Left kidney (tissue), 2 donors: ENCODE measurements around the gene GDF15. TPM values are rescaled to one million over a fixed set of nuclear protein-coding genes. Genes with fewer than 3 reads are reported as not detected.

Experiments used
- DNase-seq: peaks from one replicate; pipeline ENCODE4 v3.0.0-alpha.2; 2013
- polyA plus RNA-seq: library from polyadenylated mRNA; unstranded; fragments of 120-200 nt; gene quantifications from one replicate; pipeline ENCODE4 v1.2.1, GENCODE V29; 2013; ENCODE audit not compliant: insufficient read length

GDF15 gene
- polyA plus RNA-seq, 1 donor: 4.2 TPM

DNA sequence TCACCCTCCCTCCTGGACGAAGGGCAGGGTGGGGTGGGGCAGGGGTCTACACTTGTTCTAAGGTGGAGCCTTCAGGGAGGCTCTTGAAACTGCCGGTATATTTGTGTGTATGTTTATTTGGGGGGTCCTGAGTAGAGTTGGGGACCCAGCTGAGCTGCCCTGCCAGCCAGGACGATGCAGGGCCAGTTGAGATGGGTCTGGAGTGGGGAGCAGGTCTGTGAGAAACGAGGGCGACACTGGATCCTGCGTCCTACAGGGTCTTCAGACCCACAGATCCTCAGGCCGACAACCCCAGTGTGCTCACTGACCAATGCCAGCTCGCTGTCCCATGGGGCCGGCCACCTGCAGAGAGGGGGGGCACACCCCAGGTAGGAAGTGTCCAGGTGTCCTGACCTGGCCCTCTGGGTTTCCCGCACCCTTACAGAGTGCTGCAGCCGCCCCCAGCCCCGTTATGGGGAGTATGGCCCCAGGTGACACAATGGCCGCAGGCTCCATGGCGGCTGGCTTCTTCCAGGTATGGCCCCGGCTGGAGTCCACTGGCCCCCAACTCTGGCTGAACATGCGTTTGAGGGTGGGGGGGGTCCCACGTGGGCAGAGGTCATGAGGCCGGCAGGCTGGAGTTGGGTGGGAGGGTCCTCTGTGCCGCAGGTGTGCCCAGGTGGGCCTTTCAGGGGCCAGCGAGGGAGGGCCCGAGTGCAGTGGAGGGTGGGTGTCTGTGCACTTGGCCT, 44.6 kb downstream of the GDF15 start:
- DNase-seq: no peak

DNA sequence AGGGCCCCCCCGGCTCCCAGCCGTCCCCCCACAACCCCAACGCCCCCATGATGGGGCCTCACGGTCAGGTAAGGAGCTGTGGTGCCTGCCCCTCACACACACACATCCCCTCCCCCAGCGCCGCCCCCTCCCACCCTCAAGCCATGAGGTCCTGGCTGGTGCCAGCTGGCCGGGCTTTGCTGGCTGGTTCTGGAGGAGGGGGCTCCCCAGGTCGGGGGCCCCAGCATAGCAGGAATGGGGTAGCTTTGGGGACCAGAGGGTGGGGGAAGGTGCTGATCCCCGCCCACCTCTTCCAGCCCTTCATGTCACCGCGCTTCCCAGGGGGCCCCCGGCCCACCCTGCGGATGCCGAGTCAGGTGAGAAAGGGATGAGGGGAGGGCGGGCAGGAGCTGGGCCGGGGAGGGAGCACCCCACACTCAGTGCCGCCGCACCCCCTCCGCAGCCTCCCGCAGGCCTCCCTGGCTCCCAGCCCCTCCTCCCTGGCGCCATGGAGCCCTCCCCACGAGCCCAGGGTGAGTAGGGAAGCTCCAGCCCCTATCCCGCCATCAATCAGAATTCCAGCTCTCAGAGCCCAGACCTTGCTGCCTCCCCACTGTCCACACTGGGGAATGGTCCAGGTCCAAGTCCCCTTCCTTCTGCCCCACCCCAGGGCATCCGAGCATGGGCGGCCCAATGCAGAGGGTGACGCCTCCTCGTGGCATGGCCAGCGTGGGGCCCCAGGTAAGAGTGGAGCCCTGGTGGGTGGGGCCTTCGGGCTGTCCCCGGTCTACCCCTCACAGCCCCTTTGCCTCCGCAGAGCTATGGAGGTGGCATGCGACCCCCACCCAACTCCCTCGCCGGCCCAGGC, 45.6 kb downstream of the GDF15 start:
- DNase-seq: no peak

DNA sequence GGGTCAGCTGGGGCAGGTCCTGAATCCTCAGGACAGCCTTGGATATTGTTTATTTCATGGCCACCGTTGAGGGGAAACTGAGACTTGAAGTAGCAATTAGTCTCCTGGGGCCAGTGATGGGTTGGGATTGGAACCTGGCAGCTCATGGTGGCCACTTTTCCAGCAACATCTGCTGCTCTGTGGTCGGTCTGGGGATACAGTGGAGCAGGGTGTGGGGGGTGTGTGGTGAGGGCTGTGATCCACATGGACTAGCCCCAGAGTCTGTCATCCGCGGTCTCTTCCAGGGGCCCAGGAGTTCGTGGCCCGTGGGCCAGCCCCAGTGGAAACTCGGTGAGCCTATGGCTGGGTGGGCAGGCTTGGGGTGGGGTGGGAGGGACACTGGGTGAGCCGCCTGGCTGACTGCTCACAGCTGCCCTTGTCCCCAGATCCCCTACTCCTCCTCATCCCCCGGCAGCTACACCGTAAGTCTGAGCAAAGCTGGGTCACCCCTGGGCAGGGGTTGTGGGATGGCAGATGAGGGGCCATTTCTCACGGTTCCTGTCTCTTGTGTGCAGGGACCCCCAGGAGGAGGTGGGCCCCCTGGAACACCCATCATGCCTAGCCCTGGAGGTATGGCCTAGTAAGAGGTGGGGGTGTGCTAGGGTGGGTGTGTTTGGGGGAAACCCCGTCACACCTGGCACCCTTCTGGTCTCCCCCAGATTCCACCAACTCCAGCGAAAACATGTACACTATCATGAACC, 46.5 kb downstream of the GDF15 start:
- DNase-seq: no peak

DNA sequence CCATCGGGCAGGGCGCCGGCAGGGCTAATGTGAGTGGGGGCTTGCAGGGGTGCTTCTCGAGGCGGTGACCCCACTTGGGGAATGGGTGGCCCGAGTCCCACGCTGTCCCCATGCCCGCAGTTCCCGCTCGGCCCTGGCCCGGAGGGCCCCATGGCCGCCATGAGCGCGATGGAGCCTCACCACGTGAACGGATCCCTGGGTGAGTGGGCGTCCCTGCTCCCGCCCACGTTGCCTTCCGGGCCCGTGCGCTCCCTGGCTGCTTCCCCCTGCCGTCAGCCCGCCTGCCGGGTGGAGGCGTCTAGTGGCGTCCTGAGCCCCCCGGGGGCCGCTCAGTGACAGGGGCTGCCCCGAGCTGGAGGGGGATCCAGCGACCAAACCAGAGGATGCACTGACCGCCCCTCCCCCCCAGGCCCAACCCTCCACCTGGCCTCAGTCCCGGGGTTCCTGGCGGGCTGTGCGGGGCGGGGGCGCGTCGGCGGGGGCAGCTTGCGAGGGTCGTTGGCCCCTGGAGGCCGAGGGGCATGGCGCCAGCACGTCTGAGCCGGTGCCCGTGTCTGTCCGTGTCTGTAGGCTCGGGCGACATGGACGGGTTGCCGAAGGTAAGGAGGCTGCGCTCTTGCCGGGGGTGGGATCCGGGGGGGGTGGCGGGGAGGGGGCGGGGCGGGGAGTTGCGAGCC, 47.2 kb downstream of the GDF15 start:
- DNase-seq: no peak

DNA sequence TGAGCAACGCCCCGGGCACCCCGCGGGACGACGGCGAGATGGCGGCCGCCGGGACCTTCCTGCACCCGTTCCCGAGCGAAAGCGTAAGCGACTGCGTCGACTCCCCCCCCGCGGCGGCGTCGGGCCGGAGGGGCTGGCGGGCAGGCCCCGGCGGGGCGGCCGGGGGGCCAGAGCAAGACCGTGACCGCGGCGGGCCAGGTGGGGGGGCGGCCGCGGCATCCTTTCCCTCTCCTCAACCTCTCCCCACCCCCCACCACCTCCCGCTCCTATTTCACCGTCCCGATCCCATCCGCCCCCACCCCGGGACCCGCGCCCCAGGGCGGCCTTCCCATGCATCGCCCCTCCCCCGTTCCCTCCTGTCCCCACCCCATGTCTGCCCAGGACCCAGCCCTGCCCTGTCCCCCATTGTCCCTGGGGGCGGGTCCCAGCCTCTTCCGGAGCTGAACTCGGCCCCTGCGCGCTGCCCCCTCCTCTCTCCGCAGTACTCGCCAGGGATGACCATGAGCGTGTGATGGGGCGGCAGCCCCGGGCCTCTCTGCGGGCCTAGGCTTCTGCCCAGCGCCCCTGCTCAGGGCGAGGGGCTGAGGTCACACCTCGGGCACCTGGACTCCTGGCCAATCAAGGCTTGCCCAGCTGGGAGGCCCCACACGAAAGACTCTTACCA, 47.9 kb downstream of the GDF15 start:
- no peak for DNase-seq

DNA sequence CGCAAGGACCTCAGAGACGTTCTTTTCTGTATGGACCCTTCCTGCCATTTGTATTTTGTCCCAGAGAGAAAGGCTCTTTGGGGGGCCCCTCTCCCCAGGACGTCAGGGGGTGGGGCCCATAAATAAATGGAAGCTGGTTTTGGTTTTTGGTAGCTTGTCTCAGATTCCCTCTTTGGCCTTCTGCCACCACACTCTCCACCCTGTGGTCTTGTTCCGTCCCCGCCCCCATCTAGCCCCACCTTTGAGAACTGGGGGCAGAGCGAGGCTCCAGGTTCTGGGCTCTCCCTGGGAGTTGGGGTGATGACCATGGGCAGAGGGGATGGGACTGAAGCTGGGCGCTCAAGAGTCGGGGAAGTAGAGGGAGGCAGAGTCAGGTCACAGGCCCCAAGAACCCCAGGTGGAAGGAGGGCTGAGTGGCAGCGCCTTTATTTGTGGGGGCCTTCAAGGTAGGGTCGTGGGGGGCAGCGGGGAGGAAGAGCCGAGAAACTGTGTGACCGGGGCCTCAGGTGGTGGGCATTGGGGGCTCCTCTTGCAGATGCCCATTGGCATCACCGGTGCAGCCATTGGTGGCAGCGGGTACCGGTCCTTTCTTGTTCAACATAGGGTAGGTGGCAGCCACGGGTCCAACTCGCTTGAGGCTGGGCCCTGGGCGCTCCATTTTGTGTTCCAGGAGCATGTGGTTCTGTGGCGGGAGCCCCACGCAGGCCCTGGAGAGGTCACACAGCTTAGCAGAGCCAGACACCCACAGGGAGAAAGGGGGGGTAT, 48.6 kb downstream of the GDF15 start:
- DNase-seq: no peak

DNA sequence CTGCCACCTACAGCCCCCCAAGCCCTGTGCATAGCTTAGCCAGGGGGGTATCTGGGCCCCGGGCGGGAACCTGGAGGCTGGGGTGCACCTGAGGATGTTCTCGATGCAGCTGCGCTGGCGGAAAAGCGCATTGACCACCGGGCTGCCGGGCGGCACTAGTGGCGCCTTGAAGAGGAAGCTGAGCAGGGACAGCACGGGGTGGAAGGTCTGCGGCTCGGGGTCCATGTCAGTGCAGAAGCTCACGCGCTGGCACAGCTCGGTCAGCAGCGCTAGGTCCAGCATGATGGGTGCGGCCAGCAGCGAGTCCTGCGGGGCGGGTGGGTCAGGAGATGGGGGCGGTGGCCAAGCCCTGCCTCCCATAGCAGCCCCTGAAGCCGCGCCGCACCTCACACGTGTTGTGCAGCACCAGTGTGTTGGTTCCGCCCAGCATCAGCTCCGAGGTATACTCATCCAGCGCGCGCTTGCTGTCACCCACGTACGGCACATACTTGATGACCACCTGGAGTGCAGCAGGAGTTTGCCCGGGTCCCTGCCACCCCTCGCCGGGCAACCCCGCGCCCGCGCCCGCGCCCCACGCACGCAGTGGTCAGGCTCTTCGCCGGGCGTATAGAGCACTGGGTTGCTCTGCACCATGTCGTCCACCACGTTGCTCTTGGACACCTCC, 49.4 kb downstream of the GDF15 start:
- no peak for DNase-seq

DNA sequence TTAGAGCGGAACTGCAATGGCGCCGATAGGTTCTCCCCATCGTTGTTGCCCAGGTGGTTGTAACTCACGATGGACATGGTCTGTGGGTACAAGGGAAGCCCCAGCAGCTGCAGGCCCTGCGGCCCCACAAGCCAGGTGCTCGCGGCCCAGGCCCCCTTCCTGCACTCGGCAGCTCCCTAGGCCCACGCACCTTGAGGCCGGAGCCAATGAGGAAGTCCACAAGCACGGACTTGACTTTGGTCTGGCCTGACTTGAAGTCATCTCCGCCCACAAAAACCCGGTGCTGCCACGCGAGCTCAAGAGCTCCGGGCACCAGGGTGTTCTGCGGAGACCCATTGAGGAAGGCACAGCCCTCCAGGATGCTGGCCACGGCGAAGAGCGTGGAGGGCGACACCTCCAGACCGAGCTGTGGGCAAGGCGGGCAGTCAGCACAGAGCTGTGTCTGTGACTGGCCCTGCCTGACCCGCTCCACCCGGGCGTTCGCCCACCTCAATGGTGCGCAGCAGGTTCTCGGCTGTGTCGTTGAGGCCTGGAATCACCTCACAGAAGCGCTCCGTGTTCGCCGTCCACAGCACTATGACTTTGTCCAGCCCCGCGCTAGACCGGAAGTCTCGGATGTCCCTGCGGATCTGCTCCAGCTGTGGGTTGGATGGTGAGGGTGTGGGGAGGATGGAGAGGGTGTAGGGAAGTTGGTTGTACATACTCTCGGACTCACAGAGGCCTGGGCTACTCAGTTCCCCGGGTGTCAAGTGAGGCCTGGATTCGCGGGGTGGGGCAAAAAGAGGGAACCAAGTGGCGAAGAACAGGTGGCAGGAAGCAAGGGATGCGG, 50.1 kb downstream of the GDF15 start:
- no peak for DNase-seq

DNA sequence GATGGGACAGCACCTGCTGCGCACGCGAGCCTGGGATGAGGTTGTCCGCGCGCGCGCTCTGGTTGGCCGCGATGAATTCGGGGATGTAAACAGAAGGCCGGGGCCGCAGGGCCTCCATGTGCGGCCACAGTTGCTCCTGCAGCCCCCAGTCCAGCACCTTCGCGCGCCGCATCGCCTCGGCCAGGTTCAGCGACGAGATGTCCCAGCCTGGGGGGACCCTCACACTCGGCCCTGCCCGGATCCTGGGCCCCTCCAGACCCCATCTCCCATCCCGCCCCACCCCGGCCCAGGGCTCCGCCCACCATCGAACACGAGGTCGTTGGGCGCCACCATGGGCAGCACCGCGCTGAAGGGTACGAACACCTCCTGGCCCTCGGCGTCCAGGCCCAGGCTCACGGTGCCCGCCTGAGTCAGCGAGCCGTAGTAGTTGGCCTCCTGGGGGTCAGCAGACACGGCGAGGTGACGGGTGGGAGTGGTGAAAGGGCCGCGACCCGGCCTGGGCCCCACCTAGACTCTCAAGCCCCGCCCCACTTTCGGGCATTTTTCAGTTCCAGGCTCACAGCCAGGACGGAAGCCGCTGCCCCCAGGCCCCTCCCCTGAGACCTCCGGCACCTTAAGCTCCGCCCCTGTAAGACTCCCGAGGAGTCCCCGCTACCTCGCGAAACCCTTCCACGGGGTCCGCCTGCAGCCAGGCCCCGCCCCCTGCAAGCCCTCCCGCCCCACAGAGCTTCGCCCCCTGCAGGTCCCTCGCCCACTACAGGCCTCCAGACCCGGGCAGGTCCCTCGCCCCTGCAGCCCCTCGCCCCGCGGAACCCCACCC, 50.9 kb downstream of the GDF15 start:
- DNase-seq: peak; percentile 87

DNA sequence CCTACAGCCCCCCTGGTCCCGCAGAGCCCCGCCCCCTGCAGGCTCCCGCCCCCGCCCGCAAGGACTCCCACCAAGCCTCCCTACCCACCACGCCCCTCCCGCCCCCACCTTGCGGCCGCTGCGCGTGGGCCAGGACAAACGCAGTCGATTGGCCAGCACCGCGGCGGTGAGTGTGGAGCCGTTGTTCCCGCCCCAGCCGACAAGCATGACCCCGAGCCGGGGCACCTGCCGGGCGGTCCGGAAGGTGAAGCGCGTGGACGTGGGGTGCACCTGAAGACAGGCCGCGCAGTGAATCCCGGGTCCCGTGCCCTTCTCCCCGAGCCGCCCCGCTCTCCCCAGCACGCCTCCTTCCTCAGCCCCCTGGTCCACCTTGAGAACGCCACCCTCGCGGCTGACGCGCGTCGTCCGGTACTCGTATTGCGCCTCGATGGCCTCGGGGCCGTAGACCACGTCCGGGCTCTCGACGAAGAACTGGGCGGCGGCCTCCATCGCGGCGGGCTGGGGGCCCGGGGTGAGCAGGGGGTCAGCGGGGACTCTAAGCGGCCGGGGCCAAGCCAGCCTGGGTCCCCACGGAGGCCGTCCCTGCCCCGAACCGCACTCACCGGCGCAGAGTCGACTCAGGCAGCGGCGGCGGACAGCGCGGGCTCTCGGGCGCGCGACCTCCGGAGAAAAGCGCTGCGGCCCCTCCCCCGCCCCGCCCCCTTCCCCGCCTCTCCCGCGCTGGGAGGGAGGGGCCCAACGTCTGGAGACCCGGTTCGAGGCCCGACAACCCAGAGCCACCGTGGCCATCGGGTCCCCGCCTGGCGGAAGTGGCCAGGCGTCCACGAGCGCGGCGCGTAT, 51.8 kb downstream of the GDF15 start, which contains the start of gene ISYNA1:
ISYNA1 (minus strand) TSS at position 643 of the 840 bp plus-strand sequence; CDS start at position 489, 154 bp downstream.
- DNase-seq: no peak

DNA sequence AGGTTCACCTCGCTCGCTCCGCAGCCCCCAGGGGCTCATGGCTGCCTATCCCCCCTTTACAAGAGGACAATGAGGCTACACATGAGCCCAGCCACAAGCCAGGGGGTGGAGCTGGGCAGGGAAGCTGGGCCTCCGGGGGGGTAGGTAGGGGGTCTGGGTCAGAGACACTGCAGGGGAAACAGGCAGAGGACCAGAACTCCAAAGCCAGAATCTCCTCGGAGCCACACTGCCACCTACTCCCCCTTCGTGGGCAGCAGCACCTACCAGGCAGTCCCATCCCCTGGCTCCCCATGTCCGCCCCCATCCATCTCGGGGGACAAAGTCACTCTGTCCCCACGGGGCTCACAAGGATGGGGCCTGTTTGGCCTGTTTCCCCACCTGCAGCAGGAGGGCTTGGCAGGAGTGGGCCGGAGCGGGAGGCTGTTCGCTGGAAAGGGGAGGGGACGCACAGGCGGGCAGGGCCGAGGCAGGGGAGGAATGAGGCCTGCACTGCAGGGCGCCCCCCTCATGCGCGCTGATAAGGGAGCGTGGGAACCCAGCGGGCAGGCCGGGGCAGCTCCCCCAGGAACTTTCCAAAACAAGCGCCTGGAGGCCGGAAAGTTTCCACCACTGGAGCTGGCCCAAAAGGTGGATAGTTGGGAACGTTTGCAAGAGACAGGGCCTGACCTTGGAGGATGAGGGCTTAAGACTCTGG, 52.5 kb downstream of the GDF15 start:
- no peak for DNase-seq

Other genes with a start within 250 kb of the GDF15 start
- gene PIK3R2, start 233.0 kb upstream of the GDF15 start, polyA plus RNA-seq: 27.1 TPM
- gene IFI30, start 212.3 kb upstream of the GDF15 start, polyA plus RNA-seq: 11.3 TPM
- gene MPV17L2, start 192.9 kb upstream of the GDF15 start, polyA plus RNA-seq: 8.6 TPM
- gene RAB3A, start 182.1 kb upstream of the GDF15 start, polyA plus RNA-seq: 3.8 TPM
- gene PDE4C, start 159.7 kb upstream of the GDF15 start, polyA plus RNA-seq: 0.75 TPM
- 7.2 TPM for gene IQCN, start 111.7 kb upstream of the GDF15 start, polyA plus RNA-seq
- gene JUND, start 104.5 kb upstream of the GDF15 start, polyA plus RNA-seq: 55.1 TPM
- gene LSM4, start 63.1 kb upstream of the GDF15 start, polyA plus RNA-seq: 84.7 TPM
- gene PGPEP1, start 45.6 kb upstream of the GDF15 start, polyA plus RNA-seq: 27.2 TPM
- 0.52 TPM for gene LRRC25, start 11.5 kb downstream of the GDF15 start, polyA plus RNA-seq
- 57.8 TPM for gene SSBP4, start 33.2 kb downstream of the GDF15 start, polyA plus RNA-seq
- 101 TPM for gene ISYNA1, start 52.0 kb downstream of the GDF15 start, polyA plus RNA-seq
- gene ELL, start 135.9 kb downstream of the GDF15 start, polyA plus RNA-seq: 8.4 TPM
- 152 TPM for gene FKBP8, start 157.4 kb downstream of the GDF15 start, polyA plus RNA-seq
- 56.5 TPM for gene KXD1, start 171.7 kb downstream of the GDF15 start, polyA plus RNA-seq
- gene UBA52, start 185.7 kb downstream of the GDF15 start, polyA plus RNA-seq: 717 TPM
- gene REX1BD, start 202.6 kb downstream of the GDF15 start, polyA plus RNA-seq: 22.5 TPM
- 3.4 TPM for gene CRLF1, start 220.6 kb downstream of the GDF15 start, polyA plus RNA-seq
- 2.5 TPM for gene TMEM59L, start 226.7 kb downstream of the GDF15 start, polyA plus RNA-seq